GM23338 (cell line): ENCODE measurements around the gene IL1B.

Source experiments
- CREB1 ChIP-seq: fragments of 250-450 bp; sonication (Bioruptor Pico); IDR thresholded peaks from 2 replicates; pipeline ENCODE4 v1.5.0; 2020; ENCODE audit warnings: low read depth, mild to moderate bottlenecking, moderate library complexity
- CTCF ChIP-seq, 2 experiments: fragments of 200-600 bp in 1 of 2; sonication (generic) in 1 of 2; conservative IDR thresholded peaks; 2 replicates each; pipeline versions ENCODE4 v1.5.1 to v1.6.1; 2016 to 2017; ENCODE audit warnings: antibody characterized with exemption in 2 of 2, low read depth in 2 of 2, mild to moderate bottlenecking in 2 of 2, moderate library complexity in 1 of 2
- EZH2 ChIP-seq: fragments of 200-600 bp; sonication (generic); IDR thresholded peaks from one replicate; pipeline ENCODE4 v1.8.0; 2017; ENCODE audit warnings: antibody characterized with exemption, mild to moderate bottlenecking, low read depth; ENCODE audit not compliant: unreplicated experiment
- EZH2phosphoT487 ChIP-seq: fragments of 200-600 bp; sonication (generic); IDR thresholded peaks from one replicate; pipeline ENCODE4 v1.8.1; 2018; ENCODE audit warnings: antibody characterized with exemption; ENCODE audit not compliant: unreplicated experiment
- JUNB ChIP-seq: IDR thresholded peaks from one replicate; pipeline ENCODE4 v1.6.1; 2016; ENCODE audit warnings: antibody characterized with exemption; ENCODE audit not compliant: unreplicated experiment
- NANOG ChIP-seq: IDR thresholded peaks from 2 replicates; pipeline ENCODE4 v1.6.1; 2016; ENCODE audit warnings: antibody characterized with exemption, borderline replicate concordance
- POLR2AphosphoS5 ChIP-seq: IDR thresholded peaks from 2 replicates; pipeline ENCODE4 v1.6.1; 2016; ENCODE audit warnings: antibody characterized with exemption, low read depth
- REST ChIP-seq: IDR thresholded peaks from one replicate; pipeline ENCODE4 v1.6.1; 2018; ENCODE audit warnings: antibody characterized with exemption; ENCODE audit not compliant: unreplicated experiment
- STAT1 ChIP-seq: IDR thresholded peaks from one replicate; pipeline ENCODE4 v1.6.1; 2016; ENCODE audit warnings: antibody characterized with exemption; ENCODE audit not compliant: unreplicated experiment

GRCh38 chr2:112830682-112831512 is 5.7 kb downstream of the IL1B start:
- no peak for TF ChIP-seq CTCF (conservative IDR thresholded peaks at IDR 0.05; ENCODE audit: low read depth in 2 of 2)
- no peak for TF ChIP-seq JUNB
- TF ChIP-seq POLR2AphosphoS5: no peak
- TF ChIP-seq EZH2phosphoT487: no peak
- no peak for TF ChIP-seq CREB1
- no peak for TF ChIP-seq NANOG
- no peak for TF ChIP-seq STAT1
- TF ChIP-seq REST: no peak
- TF ChIP-seq EZH2: no peak
